ENCODE data around the gene NSMCE3. TPM values are rescaled to one million over a fixed set of nuclear protein-coding genes. Genes with fewer than 3 reads are reported as not detected.

The NSMCE3 gene
- total RNA-seq, 1 donor from 2014 or later: 9.2 TPM

DNA sequence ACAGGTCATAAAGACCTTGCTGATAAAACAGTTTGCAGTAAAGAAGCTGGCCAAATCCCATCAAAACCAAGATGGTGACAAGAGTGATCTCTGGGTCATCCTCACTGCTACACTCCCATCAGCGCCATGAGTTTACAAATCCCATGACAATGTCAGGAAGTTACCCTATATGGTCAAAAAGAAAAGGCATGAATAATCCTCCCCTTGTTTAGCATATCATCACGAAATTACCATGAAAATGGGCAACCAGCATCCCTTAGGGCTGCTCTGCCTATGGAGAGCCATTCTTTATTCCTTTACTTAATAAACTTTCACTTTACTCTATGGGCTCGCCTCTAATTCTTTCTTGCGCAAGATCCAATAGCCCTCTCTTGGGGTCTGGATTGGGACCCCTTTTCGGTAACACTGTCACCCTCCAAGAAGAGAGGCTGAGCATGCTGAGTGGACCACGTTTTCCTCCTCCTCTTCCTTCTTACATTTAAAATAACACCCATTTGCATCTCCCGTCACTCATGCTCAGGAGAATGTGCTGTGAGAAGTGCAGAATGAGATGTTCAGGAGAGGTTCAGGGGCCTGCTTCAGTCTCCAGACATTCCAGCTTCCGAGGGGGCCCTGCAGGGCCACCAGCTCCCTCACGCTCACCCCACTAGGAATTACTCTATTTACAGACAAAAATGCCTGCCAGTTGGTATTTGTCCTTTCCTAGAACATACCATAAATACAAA is 47.3 kb downstream of the NSMCE3 start:
- no peak for DNase-seq (ENCODE audit: low spot score)
- H3K9me3 Mint-ChIP-seq (ENCODE audit: low read depth): no peaks in the 10 kb centered on the region
- no peaks in the 10 kb centered on the region for H3K36me3 Mint-ChIP-seq (ENCODE audit: low read depth)
- no peak overlapping the region for H3K4me3 Mint-ChIP-seq (ENCODE audit: unreplicated experiment)
- H3K27ac Mint-ChIP-seq (ENCODE audit: unreplicated experiment): no peak overlapping the region
- H3K4me1 Mint-ChIP-seq (ENCODE audit: low read depth): no peaks in the 10 kb centered on the region
- peaks cover 6% of the 10 kb centered on the region for H3K27me3 Mint-ChIP-seq (ENCODE audit: low read depth)
- TF ChIP-seq, protein P1, sequence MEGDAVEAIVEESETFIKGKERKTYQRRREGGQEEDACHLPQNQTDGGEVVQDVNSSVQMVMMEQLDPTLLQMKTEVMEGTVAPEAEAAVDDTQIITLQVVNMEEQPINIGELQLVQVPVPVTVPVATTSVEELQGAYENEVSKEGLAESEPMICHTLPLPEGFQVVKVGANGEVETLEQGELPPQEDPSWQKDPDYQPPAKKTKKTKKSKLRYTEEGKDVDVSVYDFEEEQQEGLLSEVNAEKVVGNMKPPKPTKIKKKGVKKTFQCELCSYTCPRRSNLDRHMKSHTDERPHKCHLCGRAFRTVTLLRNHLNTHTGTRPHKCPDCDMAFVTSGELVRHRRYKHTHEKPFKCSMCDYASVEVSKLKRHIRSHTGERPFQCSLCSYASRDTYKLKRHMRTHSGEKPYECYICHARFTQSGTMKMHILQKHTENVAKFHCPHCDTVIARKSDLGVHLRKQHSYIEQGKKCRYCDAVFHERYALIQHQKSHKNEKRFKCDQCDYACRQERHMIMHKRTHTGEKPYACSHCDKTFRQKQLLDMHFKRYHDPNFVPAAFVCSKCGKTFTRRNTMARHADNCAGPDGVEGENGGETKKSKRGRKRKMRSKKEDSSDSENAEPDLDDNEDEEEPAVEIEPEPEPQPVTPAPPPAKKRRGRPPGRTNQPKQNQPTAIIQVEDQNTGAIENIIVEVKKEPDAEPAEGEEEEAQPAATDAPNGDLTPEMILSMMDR (IDR thresholded peaks at IDR 0.05): no peak

DNA sequence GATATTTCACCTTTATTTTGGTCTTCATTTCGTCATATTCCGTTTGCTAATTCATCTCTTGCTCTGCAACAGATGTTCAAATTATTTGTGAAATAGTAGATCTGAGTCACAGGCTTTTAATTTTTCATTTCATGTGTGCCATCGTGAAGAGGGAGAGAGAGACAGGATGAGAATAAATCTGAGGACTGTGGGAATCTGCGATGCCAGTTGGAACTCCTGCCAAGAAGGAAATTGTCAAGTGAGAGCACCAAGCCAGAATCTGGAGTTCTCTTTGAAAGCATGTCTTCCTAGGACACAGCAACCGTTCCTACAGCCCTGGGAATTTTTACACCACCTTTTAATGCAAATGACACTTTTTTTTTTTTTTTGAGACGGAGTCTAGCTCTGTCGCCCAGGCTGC is 48.8 kb downstream of the NSMCE3 start:
- TF ChIP-seq, protein P1 (IDR thresholded peaks at IDR 0.05): no peak
- no peak overlapping the region for H3K27ac Mint-ChIP-seq (ENCODE audit: unreplicated experiment)
- no peak overlapping the region for H3K4me3 Mint-ChIP-seq (ENCODE audit: unreplicated experiment)
- H3K4me1 Mint-ChIP-seq (ENCODE audit: low read depth): no peaks in the 10 kb centered on the region
- no peaks in the 10 kb centered on the region for H3K9me3 Mint-ChIP-seq (ENCODE audit: low read depth)
- DNase-seq (ENCODE audit: low spot score): no peak
- peaks cover 4% of the 10 kb centered on the region for H3K27me3 Mint-ChIP-seq (ENCODE audit: low read depth)
- H3K36me3 Mint-ChIP-seq (ENCODE audit: low read depth): no peaks in the 10 kb centered on the region

DNA sequence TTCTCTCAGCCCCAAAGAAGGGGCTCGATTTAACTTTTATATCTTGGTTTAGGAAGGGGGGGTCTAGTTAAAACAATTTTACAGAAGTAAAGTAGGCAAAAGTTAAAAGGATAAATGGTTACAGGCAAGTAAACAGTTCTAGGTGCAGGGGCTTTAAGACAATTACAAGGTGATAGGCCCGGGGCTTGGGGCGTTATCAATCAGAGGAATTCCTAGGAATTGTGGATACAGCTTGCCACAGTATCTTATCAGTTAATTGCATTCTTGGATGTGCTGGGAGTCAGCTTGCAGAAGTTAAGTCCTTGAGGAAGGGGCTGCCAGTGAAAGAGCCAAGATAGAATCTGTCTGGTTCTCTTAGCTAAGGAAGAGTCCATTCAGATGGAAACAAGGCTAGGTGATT is 52.7 kb downstream of the NSMCE3 start:
- H3K4me1 Mint-ChIP-seq (ENCODE audit: low read depth): no peaks in the 10 kb centered on the region
- H3K27ac Mint-ChIP-seq (ENCODE audit: unreplicated experiment): no peak overlapping the region
- TF ChIP-seq, protein P1 (IDR thresholded peaks at IDR 0.05): no peak
- peaks cover 14% of the 10 kb centered on the region for H3K9me3 Mint-ChIP-seq (ENCODE audit: low read depth)
- no peak for DNase-seq (ENCODE audit: low spot score)
- H3K36me3 Mint-ChIP-seq (ENCODE audit: low read depth): peaks cover 2% of the 10 kb centered on the region
- peaks cover 9% of the 10 kb centered on the region for H3K27me3 Mint-ChIP-seq (ENCODE audit: low read depth)
- H3K4me3 Mint-ChIP-seq (ENCODE audit: unreplicated experiment): no peak overlapping the region

Measured in chondrocyte (in vitro differentiated cells).